ENCODE results near the gene ELN. TPM values are rescaled to one million over a fixed set of nuclear protein-coding genes. Genes with fewer than 3 reads are reported as not detected.
A peak's percentile ranks its signal among the peaks of the same experiment; 100 is the strongest.

ELN gene
- total and polyA plus RNA-seq, 2 of the 8 experiments (the other 6 are each of a cell fraction or from before 2014, with no cell fraction given), result 5.1 to 5.6 TPM

DNA sequence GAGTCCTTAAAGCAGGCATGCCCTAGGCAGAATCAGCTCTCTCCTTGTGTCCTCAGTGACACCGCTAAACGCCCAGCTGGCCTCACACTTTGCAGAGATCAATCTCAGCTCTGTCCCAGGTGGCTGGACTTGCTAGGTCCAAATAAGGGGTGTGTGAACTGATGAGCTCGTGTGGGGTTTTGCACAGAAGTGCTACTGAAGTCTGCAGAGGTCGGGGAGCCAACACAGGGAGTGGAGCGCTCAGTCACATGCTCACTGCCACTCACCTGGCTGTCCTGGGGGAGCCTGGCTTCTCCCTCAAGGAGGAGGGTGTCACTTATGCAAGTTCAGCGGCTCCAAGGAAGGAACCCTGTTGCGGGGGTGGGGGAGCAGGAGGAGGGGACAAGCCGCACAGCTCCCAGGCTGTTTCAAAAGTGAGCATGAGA lies 2.0 kb downstream of the ELN start:
- Histone ChIP-seq H2BK15ac (ENCODE audit: low read length) (no peak overlapping the region), H3K23me2 (ENCODE audit: low read depth, low read length) (no peaks in the 10 kb centered on the region; the same call in 1 of the 2 replicates), H3K4ac (replicated peaks; ENCODE audit: insufficient read length, low read depth, low read length) (no peak overlapping the region), H3K4me3 (ENCODE audit: extremely low read depth in 1 of 4, insufficient read depth in 2 of 4, low read depth in 3 of 4, low read length in 4 of 4) (no peak overlapping the region), H2BK12ac (ENCODE audit: low read depth, low read length) (peak overlapping the region; percentile 7; the same call in 1 of the 2 replicates), H3K23ac (ENCODE audit: insufficient read length) (no peak overlapping the region), H2AFZ (ENCODE audit: low read length) (0 out of 2 replicates have a peak overlapping the region, but pooled peaks have one; percentile 24), H3K36me3 (ENCODE audit: control insufficient read depth in 2 of 4, insufficient read depth in 4 of 4, low read length in 3 of 4) (no peaks in the 10 kb centered on the region), H3K27ac (ENCODE audit: low read depth, low read length) (no peak overlapping the region), H3K14ac (ENCODE audit: insufficient read length) (no peak overlapping the region), H4K8ac (ENCODE audit: extremely low read depth, insufficient read depth, low read length) (no peak overlapping the region), H3K4me2 (ENCODE audit: insufficient read depth in 1 of 2, low read depth in 2 of 2, low read length in 2 of 2) (peak overlapping the region in 1 of 2 experiments; percentile 34; a peak in 1 of 4 replicates), H3K18ac (ENCODE audit: extremely low read depth, low read length) (no peak overlapping the region), H4K91ac (replicated peaks; ENCODE audit: insufficient read length, low read length) (no peak overlapping the region), H4K20me1 (replicated peaks in 1 of 2; ENCODE audit: control insufficient read depth in 1 of 2, insufficient read depth in 2 of 2, low read length in 2 of 2) (no peaks in the 10 kb centered on the region), H3K79me2 (ENCODE audit: control insufficient read depth in 1 of 2, insufficient read depth in 2 of 2, low read length in 2 of 2) (no peaks in the 10 kb centered on the region), H3K27me3 (replicated peaks in 1 of 4; ENCODE audit: control insufficient read depth in 3 of 4, extremely low read depth in 1 of 4, insufficient read depth in 3 of 4, low read length in 3 of 4) (peaks cover 0 to 9% (median 4%) of the 10 kb centered on the region in 4 experiments; a peak in 3 of 7 replicates), H2BK20ac (ENCODE audit: low read length) (no peak overlapping the region; the same call in 1 of the 2 replicates), H3K4me1 (replicated peaks in 1 of 4; ENCODE audit: control insufficient read depth in 3 of 4, insufficient read depth in 4 of 4, low read length in 3 of 4) (peaks cover 0 to 31% (median 18%) of the 10 kb centered on the region in 4 experiments; a peak in 6 of 7 replicates), H2AK5ac (ENCODE audit: low read depth, low read length) (no peak overlapping the region), H2BK120ac (replicated peaks; ENCODE audit: low read depth, low read length) (no peak overlapping the region), H3K56ac (replicated peaks; ENCODE audit: insufficient read length, low read depth, low read length) (no peak overlapping the region), H2BK5ac (ENCODE audit: low read depth, low read length) (no peak overlapping the region), H3K9me3 (ENCODE audit: insufficient read depth in 2 of 2, low read depth in 1 of 2, low read length in 1 of 2) (no peaks in the 10 kb centered on the region), H3K9ac (replicated peaks in 1 of 4; ENCODE audit: extremely low read depth in 1 of 4, low read depth in 3 of 4, low read length in 3 of 4) (no peak overlapping the region), H4K5ac (ENCODE audit: insufficient read length, low read depth, low read length) (no peak overlapping the region), H3K79me1 (ENCODE audit: low read depth, low read length) (no peaks in the 10 kb centered on the region)
- WGBS, 2 experiments (ENCODE audit: extremely low coverage in 1 of 2, insufficient coverage in 1 of 2, insufficient read length in 1 of 2, insufficient replicate concordance in 2 of 2, low coverage in 1 of 2, low lambda C conversion rate in 2 of 2, missing lambda C conversion rate in 1 of 2), result 75% methylated on average over 8 of the region's 8 CpGs; no CpG with 5 or more reads in 1 of the 2 experiments
- ChIA-PET POLR2A (ENCODE audit: partially characterized antibody) (interaction anchor here (1.1 to 1.2 kb wide), 2 partner anchors 10 to 160 kb away, joined by 3 to 5 read pairs; no protein-coding TSS in a partner anchor), CTCF (ENCODE audit: partially characterized antibody) (interaction anchor here (0.8 to 10.9 kb wide), 7 partner anchors 9 to 375 kb away, joined by 3 to 145 read pairs (median 3); no protein-coding TSS in a partner anchor)
- no peak for FAIRE-seq
- no peak for DNase-seq (ENCODE audit: low read depth in 1 of 2, low spot score in 2 of 2)
- TF ChIP-seq RBBP5 (IDR thresholded peaks at IDR 0.05; ENCODE audit: borderline replicate concordance, low read depth, low read length) (no peak), SIRT6 (IDR thresholded peaks at IDR 0.05; ENCODE audit: low read length) (no peak), HDAC2 (IDR thresholded peaks at IDR 0.05; ENCODE audit: borderline replicate concordance in 1 of 2, low read depth in 2 of 2, low read length in 2 of 2) (no peak), SP4 (IDR thresholded peaks at IDR 0.05; ENCODE audit: low read length) (no peak), JUN (IDR thresholded peaks at IDR 0.05; ENCODE audit: low read depth, low read length) (no peak), KDM1A (IDR thresholded peaks at IDR 0.05; ENCODE audit: borderline replicate concordance, low read length) (no peak), SUZ12 (IDR thresholded peaks at IDR 0.05; ENCODE audit: low read length) (no peak), GABPA (IDR thresholded peaks at IDR 0.05; ENCODE audit: borderline replicate concordance, insufficient read depth, low read length) (no peak), TBP (IDR thresholded peaks at IDR 0.05; ENCODE audit: low read depth, low read length) (no peak), RNF2 (IDR thresholded peaks at IDR 0.05; ENCODE audit: borderline replicate concordance, low read depth, low read length, missing control alignments, poor library complexity, severe bottlenecking) (no peak), PHF8 (conservative IDR thresholded peaks at IDR 0.05; ENCODE audit: low read depth, low read length) (no peak), BACH1 (IDR thresholded peaks at IDR 0.05; ENCODE audit: low read length) (no peak)
- TF ChIP-seq, protein P1, sequence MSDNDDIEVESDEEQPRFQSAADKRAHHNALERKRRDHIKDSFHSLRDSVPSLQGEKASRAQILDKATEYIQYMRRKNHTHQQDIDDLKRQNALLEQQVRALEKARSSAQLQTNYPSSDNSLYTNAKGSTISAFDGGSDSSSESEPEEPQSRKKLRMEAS (IDR thresholded peaks at IDR 0.05), result no peak
